DMS153 treated with DMSO at 0.1 percent for 48 hours (cell line): ENCODE results near the gene G3BP1.
"Not testable (repeated sequence)": the region's sequence is repeated elsewhere in the genome, so short reads cannot be mapped to it uniquely, and the experiment has no call there.

ENCODE experiments used
- DNase-seq: peaks from one replicate; lab custom pipeline; 2025; ENCODE audit not compliant: unreplicated experiment; lab: John Stamatoyannopoulos, UW

The G3BP1 gene

GRCh38 chr5:151771259-151772028 lies at the start of gene G3BP1:
Gene G3BP1 (plus strand): TSS chr5:151771954. CDS start chr5:151786621, 14,667 bp downstream.
- DNase-seq: peak; percentile 92

DNA sequence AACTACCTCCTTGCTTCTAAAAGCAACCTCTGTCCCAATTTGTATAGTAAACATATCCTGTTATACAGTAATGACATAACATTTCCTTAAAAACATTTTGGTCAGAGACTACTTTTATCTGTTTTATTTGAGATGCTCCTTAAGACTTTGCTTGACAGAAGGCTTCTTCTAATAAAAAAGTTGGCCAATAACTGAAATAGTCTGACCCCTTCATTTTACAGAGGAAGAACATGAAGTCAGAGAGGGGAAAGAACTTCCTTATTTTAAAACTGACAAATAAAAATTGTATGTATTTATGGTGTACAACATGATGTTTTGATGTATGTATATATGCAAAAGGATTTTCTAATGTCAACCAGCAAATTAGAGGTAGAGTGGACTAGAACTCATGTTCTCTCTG lies 49.2 kb upstream of the G3BP1 start:
- DNase-seq: no peak

- DNase-seq: no peak
Observed at GRCh38 chr5:151724360-151724759, 47.4 kb upstream of the G3BP1 start.

DNA sequence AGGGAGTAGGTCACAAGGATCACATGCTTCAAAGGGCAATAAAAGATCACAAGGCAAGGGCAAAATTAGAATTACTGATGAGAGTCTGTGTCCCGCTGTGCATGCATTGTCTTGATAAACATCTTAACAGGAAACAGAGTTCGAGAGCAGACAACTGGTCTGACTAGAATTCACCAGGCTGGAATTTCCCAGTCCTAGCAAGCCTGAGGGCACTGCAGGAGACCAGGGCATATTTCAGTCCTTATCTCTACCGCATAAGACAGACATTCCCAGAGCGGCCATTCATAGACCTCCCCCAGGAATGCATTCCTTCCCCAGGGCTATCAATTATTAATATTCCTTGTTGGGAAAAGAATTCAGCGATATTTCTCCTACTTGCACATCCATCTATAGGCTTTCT lies 42.2 kb upstream of the G3BP1 start:
- not testable (repeated sequence) for DNase-seq

GRCh38 chr5:151730381-151730780 lies 41.4 kb upstream of the G3BP1 start:
- no peak for DNase-seq

DNA sequence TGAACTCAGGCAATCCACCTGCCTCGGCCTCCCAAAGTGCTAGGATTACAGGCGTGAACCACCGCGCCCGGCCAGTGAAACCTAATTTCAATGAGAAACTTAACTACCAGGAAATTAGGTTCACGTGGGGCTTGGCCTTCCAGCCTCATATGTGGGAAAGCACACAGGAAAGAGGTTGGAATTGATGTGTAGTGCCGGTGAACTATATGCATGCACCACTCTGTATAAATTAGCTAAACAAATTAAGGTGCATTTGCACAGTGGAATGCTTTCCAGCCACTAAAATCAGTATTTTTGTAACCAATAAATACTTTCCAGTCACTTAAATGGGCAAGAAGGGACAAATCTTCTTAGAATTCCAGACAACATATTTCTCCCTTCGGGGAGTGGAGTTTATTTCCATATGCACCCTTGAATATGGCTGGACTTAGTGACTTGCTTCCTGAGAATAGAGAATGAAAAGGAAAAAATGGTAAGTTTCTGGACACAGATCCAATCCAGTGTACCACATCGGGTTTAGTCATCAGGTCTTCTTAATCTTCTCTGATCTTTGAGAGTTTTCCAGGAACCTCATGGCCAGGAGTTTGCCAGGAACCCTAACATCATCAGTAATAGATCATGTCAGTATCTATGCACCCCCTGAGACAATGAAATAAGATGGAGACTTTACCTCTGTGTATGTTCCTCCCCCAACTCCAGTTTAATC lies 38.2 kb upstream of the G3BP1 start:
- DNase-seq: no peak

DNA sequence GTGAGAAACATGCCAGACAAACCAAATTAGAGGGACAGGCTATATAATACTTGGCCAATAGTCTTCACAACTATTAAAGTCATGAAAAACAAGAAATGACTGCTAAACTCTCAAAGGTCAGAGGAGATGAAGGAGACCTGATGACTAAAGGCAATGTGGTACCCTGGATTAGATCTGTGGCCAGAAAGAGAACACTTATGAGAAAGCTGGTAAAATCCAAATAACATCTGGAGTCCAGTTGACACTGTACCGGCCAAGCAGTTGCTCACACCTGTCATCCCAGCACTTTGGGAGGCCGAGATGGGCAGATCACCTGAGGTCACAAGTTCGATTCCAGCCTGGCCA lies 37.7 kb upstream of the G3BP1 start:
- no peak for DNase-seq

DNA sequence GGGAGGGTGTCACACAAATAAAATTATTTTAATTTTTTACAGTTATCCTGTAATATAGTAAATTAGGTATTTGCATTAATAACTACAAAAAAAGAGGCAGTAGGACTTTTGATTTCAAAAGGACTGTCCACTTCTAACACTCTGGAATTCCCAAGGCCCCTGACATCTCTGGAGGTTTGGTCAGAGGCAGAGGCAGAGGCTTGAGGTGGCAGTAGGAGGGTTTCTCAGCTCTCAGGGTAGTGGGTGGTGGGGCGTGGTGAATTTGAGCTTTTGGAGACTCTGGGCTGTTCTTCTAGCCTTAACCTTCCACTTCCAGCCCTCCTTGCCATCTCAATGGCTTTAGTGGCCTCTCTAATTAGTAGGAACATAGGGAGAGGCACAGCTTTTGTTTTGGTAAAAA lies 36.1 kb upstream of the G3BP1 start:
- no peak for DNase-seq

DNA sequence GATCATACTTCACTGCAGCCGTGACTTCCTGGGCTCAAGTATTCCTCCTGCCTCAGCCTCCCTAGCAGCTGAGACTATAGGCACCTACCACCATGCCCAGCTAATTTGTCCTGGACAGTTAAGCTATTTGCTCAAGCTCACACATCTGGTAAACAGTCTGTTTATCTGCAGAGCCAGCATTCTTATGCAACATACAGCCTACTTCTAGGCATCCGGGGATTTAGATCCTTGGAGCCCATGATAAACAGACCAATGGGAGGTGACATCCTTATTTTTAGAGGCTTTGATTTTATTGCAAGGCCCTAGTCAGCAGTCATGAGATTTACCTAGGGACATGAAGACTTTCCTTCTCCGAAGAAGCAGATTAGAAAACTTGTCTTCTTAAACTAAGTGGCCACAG lies 34.3 kb upstream of the G3BP1 start:
- no peak for DNase-seq

- DNase-seq: no peak
Observed at GRCh38 chr5:151738125-151738848, 33.5 kb upstream of the G3BP1 start.

DNA sequence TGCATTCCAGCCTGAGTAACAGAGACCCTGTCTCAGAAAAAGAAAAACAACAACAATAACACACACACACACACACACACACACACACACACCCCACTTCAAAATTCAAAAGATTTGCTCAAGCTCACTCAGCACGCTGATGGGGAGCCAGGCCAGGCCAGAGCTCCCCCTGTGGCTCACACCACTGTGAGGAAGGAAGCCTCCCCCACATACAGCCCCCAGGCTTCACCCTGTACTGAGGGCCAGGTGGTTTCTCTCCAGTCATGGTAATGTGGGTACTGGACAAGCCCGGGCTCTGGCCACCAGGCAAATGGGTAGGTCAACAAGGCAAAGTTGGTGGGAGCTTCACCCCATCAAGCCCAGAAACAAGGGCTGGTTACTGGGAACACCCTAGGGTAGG lies 32.4 kb upstream of the G3BP1 start:
- DNase-seq: no peak

DNA sequence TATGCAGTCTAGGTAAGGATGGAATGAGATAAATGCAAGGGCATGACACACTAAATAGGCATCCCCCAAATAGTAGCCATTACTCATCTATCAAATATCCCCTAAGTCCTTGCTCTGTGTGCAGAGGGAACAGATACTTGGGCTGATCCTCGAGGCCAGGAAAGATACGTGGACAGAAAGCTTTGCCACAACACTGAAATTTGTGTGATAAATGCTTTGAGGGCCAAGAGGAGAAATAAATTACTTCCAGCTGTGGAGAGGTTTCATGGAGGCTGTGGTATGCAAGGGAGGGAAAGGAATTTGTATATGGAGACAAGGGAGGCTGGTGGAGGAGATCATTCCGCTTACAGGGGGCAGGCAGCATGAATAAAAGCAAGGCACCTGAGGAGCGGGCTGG lies 31.8 kb upstream of the G3BP1 start:
- no peak for DNase-seq

- DNase-seq: no peak
Observed at GRCh38 chr5:151740336-151740942, 31.3 kb upstream of the G3BP1 start.

GRCh38 chr5:151740958-151741373 lies 30.8 kb upstream of the G3BP1 start:
- no peak for DNase-seq

DNA sequence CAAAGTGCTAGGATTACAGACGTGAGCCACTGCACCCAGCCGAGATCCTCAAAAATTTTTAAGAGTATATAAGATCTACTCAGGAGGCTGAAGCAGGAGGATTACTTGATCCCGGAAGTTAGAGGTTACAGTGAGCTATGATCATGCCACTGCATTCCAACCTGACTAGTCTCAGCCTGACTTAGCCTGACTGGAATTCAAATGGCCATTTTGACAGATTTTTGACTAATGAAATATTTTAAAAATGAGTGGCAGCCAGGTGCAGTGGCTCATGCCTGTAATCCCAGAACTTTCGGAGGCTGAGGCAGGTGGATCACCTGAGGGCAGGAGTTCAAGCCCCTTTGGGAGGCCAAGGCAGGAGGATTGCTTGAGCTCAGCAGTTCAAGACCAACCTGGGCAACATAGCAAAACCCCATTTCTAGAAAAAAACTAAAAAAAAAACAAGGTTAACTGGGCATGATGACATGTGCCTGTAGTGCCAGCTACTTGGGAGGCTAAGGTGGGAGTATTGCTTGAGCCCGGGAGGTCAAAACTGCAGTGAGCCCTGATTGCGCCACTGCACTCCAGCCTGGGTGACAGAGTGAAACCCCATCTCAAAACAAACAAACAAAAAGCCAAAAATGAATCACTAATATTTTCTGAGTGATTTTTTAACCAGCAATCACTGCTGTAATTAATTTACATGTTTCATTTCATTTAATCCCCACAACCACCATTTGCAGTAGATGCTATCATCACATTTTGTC lies 29.9 kb upstream of the G3BP1 start:
- DNase-seq: no peak

DNA sequence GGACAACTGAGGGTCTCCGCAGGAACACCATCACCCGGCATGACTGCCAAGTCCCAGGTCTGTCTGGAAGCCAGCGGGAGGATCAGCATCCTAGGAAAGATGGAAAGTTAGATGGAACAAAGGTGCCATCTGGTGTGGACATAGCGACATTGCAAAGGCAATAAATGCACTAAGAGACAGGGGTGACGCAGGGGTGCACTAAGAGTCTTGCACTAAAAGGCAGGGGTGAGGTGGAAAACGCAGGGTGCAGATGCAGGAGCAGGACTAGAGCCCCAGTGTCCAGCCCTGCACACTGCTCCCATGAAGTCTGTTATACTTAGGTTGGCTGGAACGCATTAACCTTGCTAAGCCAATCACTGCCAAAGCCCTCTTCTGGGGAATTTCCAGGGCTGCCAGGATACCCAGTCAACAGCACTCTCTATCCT lies 28.9 kb upstream of the G3BP1 start:
- DNase-seq: no peak

GRCh38 chr5:151743530-151743929 lies 28.2 kb upstream of the G3BP1 start:
- DNase-seq: no peak

GRCh38 chr5:151745071-151745705 lies 26.6 kb upstream of the G3BP1 start:
- no peak for DNase-seq

GRCh38 chr5:151750121-151750520 lies 21.6 kb upstream of the G3BP1 start:
- no peak for DNase-seq

GRCh38 chr5:151751091-151751490 lies 20.7 kb upstream of the G3BP1 start:
- no peak for DNase-seq
